Peyer's patch (tissue), 4 donors: ENCODE data around the gene KCTD15. TPM values are rescaled to one million over a fixed set of nuclear protein-coding genes. Genes with fewer than 3 reads are reported as not detected.
"Not testable (repeated sequence)": the region's sequence is repeated elsewhere in the genome, so short reads cannot be mapped to it uniquely, and the experiment has no call there.

Experiments used
- DNase-seq, 3 donors: peaks; one replicate each; pipeline ENCODE4 v3.0.0-alpha.2; 2017 to 2019
- H3K27ac ChIP-seq, 4 donors: fragments of 200-600 bp; sonication (generic); one replicate each; pipeline ENCODE4 v1.5.1; 2016 to 2019
- H3K27me3 ChIP-seq, 2 donors: fragments of 200-600 bp; sonication (generic); one replicate each; pipeline ENCODE4 v1.5.1; 2019
- H3K36me3 ChIP-seq, 3 donors: fragments of 200-600 bp; sonication (generic); one replicate each; pipeline ENCODE4 v1.5.1; 2016 to 2019
- H3K4me1 ChIP-seq, 4 donors: fragments of 200-600 bp; sonication (generic); one replicate each; pipeline ENCODE4 v1.5.1; 2016 to 2019
- H3K4me3 ChIP-seq, 4 donors: fragments of 200-600 bp; sonication (generic); 1 replicate in 3 of 4; 2 replicates in 1 of 4; pipeline ENCODE4 v1.5.1; 2016 to 2019; ENCODE audit warnings: mild to moderate bottlenecking in 1 of 4
- H3K9me3 ChIP-seq, 4 donors: fragments of 200-600 bp; sonication (generic); one replicate each; pipeline ENCODE4 v1.5.1; 2016 to 2019; ENCODE audit warnings: mild to moderate bottlenecking in 1 of 4
- POLR2A ChIP-seq, 2 donors: fragments of 450-650 bp; IDR thresholded peaks; one replicate each; pipeline ENCODE4 v1.5.1; 2017; ENCODE audit warnings: antibody characterized with exemption in 2 of 2, mild to moderate bottlenecking in 2 of 2, moderate library complexity in 2 of 2
- total RNA-seq, 4 donors: library from RNA; depleted of rRNA; stranded (reverse); fragments of >200 nt; gene quantifications; one replicate each; pipeline ENCODE4 v1.1.0, GENCODE V29; 2016
- TF ChIP-seq, protein P1 (sequence below), 6 experiments: fragments of 450-650 bp in 4 of 6; fragments of 200-600 bp in 2 of 6; sonication (generic) in 1 of 6; IDR thresholded peaks; one replicate each; pipeline ENCODE4 v1.5.1; 2017 to 2019; ENCODE audit warnings: antibody characterized with exemption in 6 of 6, mild to moderate bottlenecking in 3 of 6, moderate library complexity in 1 of 6

The KCTD15 gene
- total RNA-seq, 4 donors from 2014 or later = 5.4 to 33.5 (median 21.6) TPM

DNA sequence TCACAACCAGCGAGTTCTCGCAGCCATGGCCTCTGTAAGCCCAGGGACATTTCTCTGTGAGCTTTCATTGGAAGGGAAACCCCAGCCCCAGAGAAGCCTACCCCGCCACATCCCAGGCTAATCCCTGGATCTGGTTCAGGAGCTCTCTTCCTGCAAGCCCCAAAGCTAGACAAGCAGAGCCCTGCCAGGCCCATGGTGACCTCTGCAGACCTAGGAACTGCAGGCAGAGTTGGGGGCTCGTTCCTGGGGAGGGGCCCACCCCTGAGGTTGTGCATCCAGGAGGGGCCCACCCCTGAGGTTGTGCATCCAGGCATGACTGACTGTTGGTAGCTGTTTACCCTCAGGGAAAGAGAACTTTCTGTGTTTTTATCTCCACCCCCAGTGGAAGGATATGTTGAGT lies 21.7 kb downstream of the KCTD15 start:
- Histone ChIP-seq H3K4me3 (no peak overlapping the region), H3K27me3 (no peaks in the 10 kb centered on the region), H3K27ac (no peak overlapping the region), H3K9me3 (no peaks in the 10 kb centered on the region), H3K36me3 (no peaks in the 10 kb centered on the region), H3K4me1 (peaks cover 0 to 19% (median 6%) of the 10 kb centered on the region in 4 donors)
- TF ChIP-seq, protein P1, sequence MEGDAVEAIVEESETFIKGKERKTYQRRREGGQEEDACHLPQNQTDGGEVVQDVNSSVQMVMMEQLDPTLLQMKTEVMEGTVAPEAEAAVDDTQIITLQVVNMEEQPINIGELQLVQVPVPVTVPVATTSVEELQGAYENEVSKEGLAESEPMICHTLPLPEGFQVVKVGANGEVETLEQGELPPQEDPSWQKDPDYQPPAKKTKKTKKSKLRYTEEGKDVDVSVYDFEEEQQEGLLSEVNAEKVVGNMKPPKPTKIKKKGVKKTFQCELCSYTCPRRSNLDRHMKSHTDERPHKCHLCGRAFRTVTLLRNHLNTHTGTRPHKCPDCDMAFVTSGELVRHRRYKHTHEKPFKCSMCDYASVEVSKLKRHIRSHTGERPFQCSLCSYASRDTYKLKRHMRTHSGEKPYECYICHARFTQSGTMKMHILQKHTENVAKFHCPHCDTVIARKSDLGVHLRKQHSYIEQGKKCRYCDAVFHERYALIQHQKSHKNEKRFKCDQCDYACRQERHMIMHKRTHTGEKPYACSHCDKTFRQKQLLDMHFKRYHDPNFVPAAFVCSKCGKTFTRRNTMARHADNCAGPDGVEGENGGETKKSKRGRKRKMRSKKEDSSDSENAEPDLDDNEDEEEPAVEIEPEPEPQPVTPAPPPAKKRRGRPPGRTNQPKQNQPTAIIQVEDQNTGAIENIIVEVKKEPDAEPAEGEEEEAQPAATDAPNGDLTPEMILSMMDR (IDR thresholded peaks at IDR 0.05) = no peak
- TF ChIP-seq POLR2A (IDR thresholded peaks at IDR 0.05) = no peak
- DNase-seq = peak in 1 of 3 donors; percentile 31

DNA sequence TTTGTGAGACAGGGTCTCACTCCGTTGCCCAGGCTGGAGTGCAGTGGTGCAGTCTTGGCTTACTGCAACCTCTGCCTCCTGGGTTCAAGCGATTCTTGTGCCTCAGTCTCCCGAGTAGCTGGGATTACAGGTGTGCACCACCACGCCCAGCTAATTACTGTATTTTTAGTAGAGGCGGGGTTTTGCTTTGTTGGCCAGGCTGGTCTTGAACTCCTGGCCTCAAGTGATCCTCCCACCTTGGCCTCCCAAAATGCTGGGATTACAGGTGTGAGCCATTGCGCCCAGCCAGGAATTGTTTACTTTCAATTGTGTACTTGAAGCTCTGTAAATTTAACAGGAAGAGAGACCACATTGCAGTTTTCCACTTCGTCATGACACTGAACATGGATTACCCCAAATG lies 22.4 kb downstream of the KCTD15 start:
- H3K9me3 ChIP-seq, H3K27me3 ChIP-seq, H3K4me3 ChIP-seq, H3K36me3 ChIP-seq: not testable (repeated sequence)
- H3K4me1 ChIP-seq = peaks cover 0 to 19% (median 6%) of the 10 kb centered on the region in 4 donors
- DNase-seq = peak in 1 of 3 donors; percentile 8
- H3K27ac ChIP-seq = peak overlapping the region in 2 of 4 donors; percentile 31 to 32

DNA sequence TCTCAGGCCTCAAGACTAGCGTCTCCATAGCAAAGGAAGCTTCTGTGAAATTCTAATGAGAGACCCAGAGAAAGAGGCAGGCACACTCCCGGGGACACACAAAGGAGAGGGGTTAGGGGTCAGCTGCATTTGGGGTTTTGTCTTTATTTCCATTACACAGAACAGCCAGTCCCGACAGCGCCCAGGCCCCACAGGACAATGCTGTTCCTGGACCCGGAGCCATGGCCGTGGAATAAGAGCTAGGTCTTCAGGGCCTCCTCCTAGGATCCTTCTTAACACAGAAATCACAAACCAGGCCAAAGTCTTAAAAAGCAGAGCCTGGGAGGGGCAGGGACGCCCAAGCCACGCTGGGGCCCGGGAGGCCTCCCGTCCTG lies 22.8 kb downstream of the KCTD15 start:
- Histone ChIP-seq H3K4me1 (peaks cover 0 to 19% (median 6%) of the 10 kb centered on the region in 4 donors), H3K4me3 (peak overlapping the region; percentile 6 to 47 (median 38)), H3K36me3 (no peaks in the 10 kb centered on the region), H3K27me3 (no peaks in the 10 kb centered on the region), H3K9me3 (no peaks in the 10 kb centered on the region), H3K27ac (peak overlapping the region; percentile 31 to 58 (median 38))
- TF ChIP-seq, protein P1 (IDR thresholded peaks at IDR 0.05) = no peak
- DNase-seq = no peak

DNA sequence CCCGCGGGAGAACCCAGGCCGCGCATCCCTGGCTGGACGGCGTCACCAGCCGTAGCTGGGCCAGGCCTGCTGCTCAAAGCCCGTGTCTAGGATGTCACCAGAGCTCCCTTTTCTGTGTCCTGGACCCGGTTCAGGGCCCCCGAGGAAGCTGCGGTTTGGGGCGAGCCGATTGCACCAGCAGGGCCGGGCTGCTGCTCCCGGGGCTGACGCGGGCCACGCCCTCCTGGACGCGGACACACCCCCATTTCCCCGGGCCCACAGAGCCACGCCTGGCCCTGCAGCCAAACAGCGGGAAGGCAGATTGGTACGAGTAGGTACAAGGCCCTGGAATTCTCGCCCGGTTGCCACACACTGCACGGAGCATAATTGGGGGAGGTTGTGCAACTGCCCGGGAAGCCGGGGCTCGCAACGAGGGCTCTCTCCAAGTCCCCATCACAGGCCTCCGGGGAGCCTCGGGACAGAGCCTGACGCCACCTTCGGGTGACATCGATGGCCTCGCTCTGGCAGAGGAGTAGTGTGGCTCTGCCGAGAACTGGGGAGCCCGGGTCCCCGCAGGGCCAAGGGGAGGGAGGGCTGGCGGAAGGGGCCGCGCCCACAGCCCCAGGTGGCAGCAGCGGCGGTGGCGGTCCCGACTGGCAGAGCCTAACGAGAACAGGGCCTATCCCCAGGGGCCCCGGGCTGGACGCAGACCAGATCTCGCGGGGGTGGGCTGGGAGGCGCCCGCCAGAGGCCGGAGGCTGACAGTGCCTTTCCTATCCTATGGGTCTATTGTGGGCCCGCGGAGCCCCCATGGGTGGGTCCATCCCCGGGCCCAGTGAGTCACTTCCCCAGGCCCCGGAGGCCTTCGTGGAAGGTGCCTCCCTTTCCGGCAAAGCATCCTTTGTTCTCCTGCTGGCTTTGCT lies 23.5 kb downstream of the KCTD15 start:
- DNase-seq = peak; percentile 69 to 86 (median 80)
- Histone ChIP-seq H3K4me1 (peaks cover 0 to 19% (median 6%) of the 10 kb centered on the region in 4 donors), H3K27me3 (no peaks in the 10 kb centered on the region), H3K9me3 (no peaks in the 10 kb centered on the region), H3K4me3 (peak overlapping the region; percentile 6 to 47 (median 38)), H3K27ac (peak overlapping the region; percentile 31 to 58 (median 43)), H3K36me3 (no peaks in the 10 kb centered on the region)
- TF ChIP-seq, protein P1 (IDR thresholded peaks at IDR 0.05) = peak in 2 of 6 experiments; percentile 13 to 21
- TF ChIP-seq POLR2A (IDR thresholded peaks at IDR 0.05) = no peak

DNA sequence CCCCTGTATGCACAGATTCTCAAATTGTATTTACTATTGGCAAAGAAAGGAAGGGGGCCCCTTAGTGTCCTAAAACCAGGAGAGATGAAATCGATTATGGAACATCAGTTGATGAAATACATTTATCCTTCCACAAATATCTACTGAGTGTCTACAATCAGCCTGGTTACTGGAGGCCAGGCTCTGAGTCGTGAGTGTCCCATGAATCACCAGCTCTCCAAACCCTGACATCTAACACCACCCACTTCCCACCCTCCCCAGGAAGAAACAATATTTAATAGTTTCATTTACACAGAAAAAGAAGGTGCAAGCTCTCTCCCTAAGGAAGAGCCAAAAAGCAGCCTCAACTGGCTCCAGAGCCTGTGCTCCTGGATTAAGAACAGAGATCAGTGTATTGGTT lies 25.2 kb downstream of the KCTD15 start:
- Histone ChIP-seq H3K27me3 (no peaks in the 10 kb centered on the region), H3K4me3 (no peak overlapping the region), H3K9me3 (no peaks in the 10 kb centered on the region), H3K36me3 (no peaks in the 10 kb centered on the region), H3K27ac (no peak overlapping the region), H3K4me1 (peaks cover 0 to 14% (median 6%) of the 10 kb centered on the region in 4 donors)
- TF ChIP-seq POLR2A (IDR thresholded peaks at IDR 0.05) = no peak
- TF ChIP-seq, protein P1 (IDR thresholded peaks at IDR 0.05) = no peak
- DNase-seq = no peak

DNA sequence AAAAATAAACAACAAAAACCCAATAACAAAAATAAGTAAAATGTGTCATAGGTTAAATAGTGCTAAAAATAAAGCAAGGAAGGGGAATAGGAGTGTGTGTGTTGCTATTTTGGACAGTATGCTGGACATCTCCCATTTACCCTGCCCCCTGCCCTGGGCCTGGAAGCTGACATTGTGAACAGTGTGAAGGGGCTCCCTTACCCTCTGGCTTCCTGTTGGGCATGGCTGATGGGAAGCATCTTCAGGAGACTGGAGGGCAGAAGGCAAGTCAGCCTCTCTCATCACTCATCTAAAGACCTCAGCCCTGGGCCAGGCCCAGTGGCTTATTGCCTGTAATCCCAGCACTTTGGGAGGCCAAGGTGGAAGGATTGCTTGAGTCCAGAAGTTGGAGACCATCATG lies 26.7 kb downstream of the KCTD15 start:
- H3K27me3 ChIP-seq = no peaks in the 10 kb centered on the region
- no peaks in the 10 kb centered on the region for H3K9me3 ChIP-seq
- H3K27ac ChIP-seq = no peak overlapping the region
- H3K4me3 ChIP-seq = no peak overlapping the region
- peaks cover 0 to 14% (median 6%) of the 10 kb centered on the region in 4 donors for H3K4me1 ChIP-seq
- no peak for TF ChIP-seq POLR2A (IDR thresholded peaks at IDR 0.05)
- TF ChIP-seq, protein P1 (IDR thresholded peaks at IDR 0.05) = no peak
- H3K36me3 ChIP-seq = no peaks in the 10 kb centered on the region
- DNase-seq = peak in 1 of 3 donors; percentile 11
